GM12878 (cell line): ENCODE results near the gene CDK15.

Experiments
- CTCF ChIP-seq, 3 experiments: IDR thresholded peaks in 2 of 3; conservative IDR thresholded peaks in 1 of 3; 2 replicates each; pipeline ENCODE4 v1.5.1; 2011; ENCODE audit warnings: low read depth in 3 of 3, low read length in 3 of 3, mild to moderate bottlenecking in 3 of 3, control low read depth in 2 of 3, moderate library complexity in 2 of 3, inconsistent platforms in 1 of 3, mixed read lengths in 1 of 3; ENCODE audit not compliant: control insufficient read depth in 2 of 3, insufficient read depth in 1 of 3; ENCODE audit errors: extremely low read depth in 1 of 3
- EP300 ChIP-seq, 2 experiments: fragments of 150-350 bp in 1 of 2; IDR thresholded peaks; 2 replicates each; pipeline ENCODE4 v1.6.1; 2011 to 2012; ENCODE audit warnings: low read depth in 2 of 2, low read length in 2 of 2, borderline replicate concordance in 1 of 2, improper control_type of control experiment in 1 of 2, inconsistent platforms in 1 of 2; ENCODE audit not compliant: control insufficient read depth in 1 of 2
- ETV6 ChIP-seq, 2 experiments: fragments of 450-650 bp in 1 of 2; IDR thresholded peaks in 1 of 2; conservative IDR thresholded peaks in 1 of 2; 2 replicates each; pipeline ENCODE4 v1.6.1; 2014; ENCODE audit warnings: antibody characterized with exemption in 1 of 2, borderline replicate concordance in 1 of 2, low read depth in 1 of 2, mild to moderate bottlenecking in 1 of 2, moderate library complexity in 1 of 2
- PAX5 ChIP-seq: IDR thresholded peaks from 2 replicates; pipeline ENCODE4 v1.6.1; 2011; ENCODE audit warnings: low read depth, low read length, borderline replicate concordance
- POLR2AphosphoS5 ChIP-seq: IDR thresholded peaks from 2 replicates; pipeline ENCODE4 v1.6.1; 2011; ENCODE audit warnings: mild to moderate bottlenecking, low read length, inconsistent platforms
- RB1 ChIP-seq: fragments of 450-650 bp; formaldehyde crosslinking; IDR thresholded peaks from 2 replicates; pipeline ENCODE4 v1.6.1; 2017; ENCODE audit warnings: mild to moderate bottlenecking, borderline replicate concordance
- RBBP5 ChIP-seq: fragments of 200-600 bp; sonication (generic); conservative IDR thresholded peaks from 2 replicates; pipeline ENCODE4 v1.6.1; 2016
- SP1 ChIP-seq: IDR thresholded peaks from one replicate; pipeline ENCODE4 v1.6.1; 2011; ENCODE audit warnings: low read depth, low read length
- SRF ChIP-seq, 2 experiments: IDR thresholded peaks; 2 replicates each; pipeline ENCODE4 v1.6.1; 2011; ENCODE audit warnings: low read depth in 2 of 2, low read length in 2 of 2, mild to moderate bottlenecking in 1 of 2, moderate library complexity in 1 of 2
- TCF12 ChIP-seq: IDR thresholded peaks from 2 replicates; pipeline ENCODE4 v1.6.1; 2011; ENCODE audit warnings: low read depth, mild to moderate bottlenecking, low read length
- YY1 ChIP-seq: IDR thresholded peaks from 2 replicates; pipeline ENCODE4 v1.6.1; 2011; ENCODE audit warnings: low read depth, mild to moderate bottlenecking, low read length

- TF ChIP-seq SP1 (no peak), RBBP5 (no peak), CTCF (IDR thresholded peaks at IDR 0.05 in 2 of 3, conservative IDR thresholded peaks at IDR 0.05 in 1 of 3; ENCODE audit: control insufficient read depth in 2 of 3, extremely low read depth in 1 of 3, insufficient read depth in 1 of 3, low read depth in 3 of 3, low read length in 3 of 3) (no peak), ETV6 (conservative IDR thresholded peaks at IDR 0.05 in 1 of 2, IDR thresholded peaks at IDR 0.05 in 1 of 2; ENCODE audit: borderline replicate concordance in 1 of 2, low read depth in 1 of 2) (no peak), YY1 (no peak), RB1 (no peak), SRF (IDR thresholded peaks at IDR 0.05; ENCODE audit: low read depth in 2 of 2, low read length in 2 of 2) (no peak), PAX5 (no peak), POLR2AphosphoS5 (no peak), EP300 (IDR thresholded peaks at IDR 0.05; ENCODE audit: borderline replicate concordance in 1 of 2, control insufficient read depth in 1 of 2, low read depth in 2 of 2, low read length in 2 of 2) (no peak), TCF12 (no peak)
Measured at GRCh38 chr2:201840726-201841125, 34.4 kb downstream of the CDK15 start.
